ENCODE measurements around the gene TMEM97.
A peak's percentile ranks its signal among the peaks of the same experiment; 100 is the strongest.
"Not testable (repeated sequence)": the region's sequence is repeated elsewhere in the genome, so short reads cannot be mapped to it uniquely, and the experiment has no call there.

The TMEM97 gene

DNA sequence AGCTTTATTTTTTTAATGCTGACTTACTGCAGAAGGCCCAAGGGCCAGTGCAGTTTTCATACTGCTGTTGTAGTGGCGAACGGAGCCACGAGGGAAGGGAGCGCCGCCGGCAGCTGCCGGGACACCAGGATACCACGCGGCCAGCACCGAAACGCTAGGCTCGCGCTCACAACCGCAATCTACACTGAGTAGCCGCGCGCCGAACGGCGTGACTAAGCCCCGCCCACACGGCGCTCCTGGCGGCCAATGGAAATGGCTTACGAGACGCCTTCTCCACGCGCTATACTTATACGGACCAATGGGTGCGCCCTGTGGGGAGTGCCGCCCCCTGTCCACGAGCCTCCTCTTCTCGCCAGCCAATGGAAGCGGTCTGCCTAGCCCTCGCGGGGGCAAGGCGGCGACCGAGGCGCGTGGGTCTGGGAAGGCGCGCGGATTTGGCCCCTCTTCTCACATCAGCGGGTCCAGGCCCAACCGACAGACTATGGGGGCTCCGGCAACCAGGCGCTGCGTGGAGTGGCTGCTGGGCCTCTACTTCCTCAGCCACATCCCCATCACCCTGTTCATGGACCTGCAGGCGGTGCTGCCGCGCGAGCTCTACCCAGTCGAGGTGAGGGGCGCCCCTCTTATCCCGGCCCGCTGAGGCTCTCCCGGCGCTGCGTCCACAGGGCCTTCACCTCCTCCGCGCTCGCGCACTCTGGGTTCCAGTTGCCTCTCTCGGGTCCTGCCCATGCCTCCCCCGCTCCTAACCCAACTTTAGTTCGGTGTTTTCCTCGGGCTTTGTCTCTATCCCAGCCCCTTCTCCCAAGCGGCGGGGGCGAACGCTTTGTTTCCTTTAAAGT, at the start of gene TMEM97:
Gene TMEM97, plus strand, starts transcription at position 442 of the 839 bp plus-strand sequence. Its CDS starts 40 bp downstream, at position 482.
- peak; percentile 87 to 88 for DNase-seq (ENCODE audit: low read depth in 2 of 2)

DNA sequence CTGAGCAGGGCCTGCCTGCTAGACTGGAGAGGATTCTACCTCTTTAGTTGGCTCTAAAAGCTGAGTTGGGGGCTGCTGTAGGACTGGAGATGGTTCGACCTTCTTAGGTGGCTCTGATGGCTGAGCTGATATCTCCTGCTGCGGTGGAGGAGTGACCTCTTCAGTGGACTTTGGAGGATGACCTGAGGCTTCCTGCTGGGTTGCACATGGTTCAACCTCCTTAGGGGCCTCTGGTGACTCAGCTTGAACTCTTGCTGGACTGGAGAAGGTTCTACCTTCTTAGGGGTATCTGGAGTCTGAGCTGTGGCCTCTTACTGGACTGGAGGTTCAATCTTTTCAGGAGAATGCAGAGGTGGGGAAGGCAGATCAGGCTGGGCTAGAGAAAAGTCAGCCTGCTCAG, 48.9 kb upstream of the TMEM97 start:
- no peak for DNase-seq (ENCODE audit: low read depth in 2 of 2)

DNA sequence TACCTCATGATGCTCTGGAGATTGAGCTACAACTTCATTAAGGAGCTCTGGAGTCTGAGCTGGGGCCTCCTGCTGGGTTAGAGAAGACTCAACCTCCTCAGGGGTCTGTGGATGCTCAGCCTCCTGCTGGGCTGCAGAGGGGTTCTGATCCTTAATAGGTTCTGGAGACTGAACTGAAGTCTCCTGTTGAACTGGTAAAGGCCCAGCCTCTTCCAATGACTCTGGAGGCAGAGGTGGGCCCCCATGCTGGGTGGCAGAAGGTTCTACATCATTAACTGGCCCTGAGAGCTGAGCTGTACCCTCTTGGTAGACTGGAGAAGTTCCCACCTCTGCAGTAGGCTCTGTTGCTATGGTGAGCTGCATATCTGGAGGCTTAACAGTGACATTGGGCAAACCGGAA, 48.1 kb upstream of the TMEM97 start:
- no peak for DNase-seq (ENCODE audit: low read depth in 2 of 2)

DNA sequence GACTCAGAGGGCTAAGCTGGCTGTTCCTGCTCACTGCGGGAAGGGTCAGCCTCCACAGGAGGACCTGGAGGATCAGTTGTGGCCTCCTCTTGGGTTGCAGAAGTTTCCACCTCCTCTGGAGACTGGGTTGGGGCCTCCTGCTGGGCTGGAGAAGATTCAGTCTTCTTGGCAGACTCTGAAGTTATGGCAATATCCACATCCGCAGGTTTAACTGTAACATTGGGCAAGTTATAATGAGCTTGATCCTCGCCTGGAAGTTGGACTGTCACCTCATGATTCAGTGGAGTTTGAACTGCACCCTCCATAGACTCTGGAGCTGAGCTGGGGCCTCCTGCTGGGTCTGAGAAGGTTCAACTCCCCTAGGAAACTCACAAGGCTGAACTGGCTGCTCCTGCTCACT, 47.6 kb upstream of the TMEM97 start:
- DNase-seq (ENCODE audit: low read depth in 2 of 2) = no peak

DNA sequence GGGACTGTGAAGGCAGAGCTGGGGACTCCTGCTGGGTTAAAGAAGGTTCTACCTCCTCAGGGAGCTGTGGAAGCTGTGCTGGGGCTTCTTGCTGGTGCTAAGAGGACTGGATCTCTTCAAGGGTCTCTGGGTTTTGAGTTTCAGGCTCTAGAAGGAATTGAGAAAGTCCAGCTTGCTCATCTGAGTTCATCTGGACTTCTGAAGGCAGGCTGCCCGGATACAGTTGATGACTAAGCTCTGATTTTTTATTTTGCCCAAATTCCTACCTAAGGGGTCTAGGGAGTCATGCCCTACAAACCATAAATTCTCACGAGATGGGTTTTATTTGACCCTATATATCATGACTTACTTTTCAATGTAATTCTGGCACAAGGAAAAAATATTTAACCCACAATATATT, 46.8 kb upstream of the TMEM97 start:
- DNase-seq (ENCODE audit: low read depth in 2 of 2) = no peak

DNA sequence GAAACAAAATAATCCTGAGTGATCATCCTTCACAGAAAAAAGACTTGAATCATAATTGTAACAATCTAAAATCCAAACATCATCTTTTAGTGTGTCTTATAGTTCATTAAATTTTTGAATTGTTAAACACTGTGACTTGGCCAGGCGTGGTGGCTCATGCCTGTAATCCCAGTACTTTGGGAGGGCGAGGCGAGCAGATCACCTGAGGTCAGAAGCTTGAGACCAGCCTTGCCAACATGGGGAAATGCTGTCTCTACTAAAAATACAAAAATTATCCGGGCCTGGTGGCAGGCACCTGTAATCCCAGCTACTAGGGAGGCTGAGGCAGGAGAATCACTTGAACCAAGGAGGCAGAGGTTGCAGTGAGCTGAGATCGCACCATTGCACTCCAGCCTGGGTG, 45.7 kb upstream of the TMEM97 start:
- not testable (repeated sequence) for DNase-seq (ENCODE audit: low read depth in 2 of 2)

DNA sequence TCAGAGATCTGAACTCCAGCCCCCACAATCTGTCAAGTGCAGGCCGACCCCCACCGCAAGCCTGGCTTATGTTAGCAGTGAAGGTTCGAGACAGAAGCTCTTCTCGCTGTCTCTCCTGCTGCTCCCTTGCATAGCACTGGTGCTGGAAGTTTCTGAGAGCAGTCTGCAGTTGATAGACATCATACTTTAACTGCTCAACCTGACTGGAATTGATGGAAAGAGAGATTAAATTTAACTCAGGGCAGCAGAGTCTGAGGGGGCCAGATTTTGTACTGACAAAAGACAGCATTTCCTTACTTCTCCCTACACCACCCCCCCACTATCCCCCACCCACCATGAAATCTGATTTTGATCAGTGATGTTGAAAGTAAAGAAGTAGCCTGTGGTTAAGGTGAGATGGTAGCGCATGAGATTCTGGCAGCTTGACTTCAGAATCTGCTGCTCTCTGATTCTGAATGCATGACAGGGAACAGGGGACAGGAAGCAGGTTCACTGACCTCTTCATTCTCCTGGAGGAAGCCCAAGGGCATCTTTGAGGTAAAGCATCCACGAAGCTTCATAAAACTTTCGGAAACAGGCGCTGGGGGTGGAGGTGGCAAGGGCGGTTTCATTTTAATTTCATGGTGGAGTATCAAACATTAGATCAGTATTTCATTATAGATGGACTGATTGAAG, 44.3 kb upstream of the TMEM97 start:
- no peak for DNase-seq (ENCODE audit: low read depth in 2 of 2)

DNA sequence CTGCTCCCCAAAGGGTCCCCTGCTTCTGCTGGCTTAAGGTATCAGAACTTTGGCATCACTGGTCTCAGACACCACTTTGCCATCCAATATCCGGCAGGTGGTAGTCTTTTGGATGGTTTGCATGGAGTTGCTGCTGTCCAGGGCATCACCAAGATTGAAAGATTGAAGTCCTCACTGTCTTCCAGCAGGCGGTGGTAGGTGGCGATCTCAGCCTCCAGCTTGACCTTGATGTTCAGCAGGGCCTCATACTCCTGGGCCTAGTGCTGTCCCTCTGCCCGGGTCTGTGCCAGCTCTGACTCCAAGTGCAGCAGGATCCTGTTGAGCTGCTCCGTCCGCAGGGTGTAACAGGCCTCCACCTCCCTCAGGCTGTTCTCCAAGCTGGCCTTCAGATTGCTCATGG, 43.0 kb upstream of the TMEM97 start:
- no peak for DNase-seq (ENCODE audit: low read depth in 2 of 2)

DNA sequence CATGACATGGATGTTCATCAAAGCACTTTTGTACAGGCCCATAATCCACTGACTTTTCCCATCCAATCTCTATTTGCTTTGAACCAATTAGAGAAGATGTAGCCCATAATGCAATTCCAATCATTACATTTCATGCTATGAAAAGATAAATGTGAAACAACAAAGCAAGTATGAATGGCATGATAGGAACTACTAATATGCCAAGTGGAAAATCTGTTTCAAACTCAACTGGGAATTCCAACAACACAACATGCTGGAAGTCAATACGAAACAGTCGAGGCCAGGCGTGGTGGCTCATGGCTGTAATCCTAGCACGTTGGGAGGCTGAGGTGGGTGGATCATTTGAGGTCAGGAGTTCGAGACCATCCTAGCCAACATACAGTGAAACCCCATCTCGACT, 39.6 kb upstream of the TMEM97 start:
- DNase-seq (ENCODE audit: low read depth in 2 of 2) = peak; percentile 10 to 20

DNA sequence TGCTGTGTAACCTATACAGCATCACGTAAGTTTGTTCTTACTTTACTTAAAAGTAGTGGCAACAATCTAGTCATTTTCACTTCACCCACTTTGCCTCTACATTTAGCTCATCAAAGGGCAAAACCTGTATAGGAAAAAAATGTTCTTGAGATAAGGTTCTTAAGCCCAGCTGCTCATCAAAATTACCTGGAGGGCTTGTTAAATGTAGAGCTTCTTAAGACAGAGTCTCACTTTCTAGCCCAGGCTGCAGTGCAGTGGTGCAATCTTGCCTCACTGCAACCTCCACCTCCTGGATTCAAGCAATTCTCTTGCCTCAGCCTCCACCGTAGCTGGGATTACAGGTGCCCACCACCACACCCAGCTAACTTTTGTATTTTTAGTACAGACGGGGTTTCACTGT, 38.2 kb upstream of the TMEM97 start:
- no peak for DNase-seq (ENCODE audit: low read depth in 2 of 2)

DNA sequence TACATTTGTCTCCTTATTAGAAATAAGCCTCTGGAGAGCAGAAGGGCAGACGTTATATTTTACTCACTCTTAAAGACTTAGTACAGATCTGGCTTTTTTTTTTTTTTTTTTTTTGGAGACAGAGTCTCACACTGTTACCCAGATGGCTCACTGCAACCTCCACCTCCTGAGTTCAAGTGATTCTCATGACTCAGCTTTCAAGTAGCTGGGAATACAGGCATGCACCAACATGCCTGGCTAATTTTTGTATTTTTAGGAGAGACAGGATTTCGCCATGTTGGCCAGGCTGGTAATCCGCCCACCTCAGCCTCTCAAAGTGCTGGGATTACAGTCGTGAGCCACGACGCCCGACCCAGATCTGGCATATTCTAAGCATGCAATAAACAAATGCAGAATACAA, 36.4 kb upstream of the TMEM97 start:
- DNase-seq (ENCODE audit: low read depth in 2 of 2) = peak; percentile 48 to 49

DNA sequence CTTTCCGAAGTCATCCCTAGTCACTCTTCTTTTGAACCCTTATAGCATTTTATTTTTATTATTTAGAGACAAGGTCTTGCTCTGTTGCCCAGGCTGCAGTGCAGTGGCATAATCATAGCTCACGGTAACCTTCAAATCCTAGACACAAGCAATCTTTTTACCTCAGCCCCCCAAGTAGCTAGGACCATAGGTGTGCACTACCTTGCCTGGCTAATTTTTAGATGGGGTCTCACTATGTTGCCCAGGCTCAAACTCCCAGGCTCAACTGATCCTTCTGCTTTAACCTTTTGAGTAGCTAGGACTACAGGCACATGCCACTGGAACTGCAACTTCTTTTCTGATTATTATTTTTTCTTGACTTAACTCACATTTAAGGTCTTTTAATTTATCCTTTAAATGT, 33.0 kb upstream of the TMEM97 start:
- no peak for DNase-seq (ENCODE audit: low read depth in 2 of 2)

DNA sequence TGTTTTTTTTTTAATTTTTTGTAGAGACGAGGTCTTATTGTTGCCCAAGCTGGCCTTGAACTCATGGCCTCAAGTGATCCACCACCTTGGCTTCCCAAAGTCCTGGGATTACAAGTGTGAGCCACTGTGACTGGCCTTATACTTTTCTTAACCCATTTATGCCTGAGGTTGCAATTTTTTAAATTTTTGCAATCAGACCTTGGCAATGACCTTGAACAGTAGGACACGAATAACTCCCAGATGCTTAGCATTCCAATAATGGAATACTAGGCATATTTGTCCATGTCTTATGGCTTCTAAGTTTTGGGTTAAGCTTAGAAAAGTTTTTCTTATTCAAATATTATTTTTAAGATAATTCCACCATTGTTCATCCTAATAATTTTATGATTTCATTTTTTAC, 28.3 kb upstream of the TMEM97 start:
- DNase-seq (ENCODE audit: low read depth in 2 of 2) = no peak

DNA sequence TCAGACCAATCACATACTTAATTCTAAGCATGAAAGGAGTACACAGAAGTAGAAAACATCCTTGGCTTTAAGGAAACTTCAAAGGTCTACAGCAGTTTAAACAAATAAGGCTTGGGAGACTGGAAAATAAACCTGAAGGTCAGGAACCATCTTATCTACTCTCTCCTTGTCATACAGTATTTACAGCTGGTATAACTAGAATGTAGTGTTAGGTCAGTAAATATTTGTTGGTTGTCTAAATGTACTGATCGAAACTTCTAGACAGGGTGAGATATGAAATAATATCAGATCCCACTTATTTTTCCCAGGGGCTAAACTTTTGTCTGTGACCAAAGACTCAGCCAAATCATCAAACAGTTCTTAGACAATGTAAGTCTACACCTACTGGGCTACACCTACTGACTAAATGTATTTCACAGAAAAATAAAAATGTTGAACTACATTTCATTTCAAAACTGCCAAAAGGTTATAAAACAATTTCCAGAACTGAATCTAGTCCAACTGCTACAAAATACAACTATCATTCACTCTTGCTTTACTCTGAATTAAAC, 27.1 kb upstream of the TMEM97 start:
- DNase-seq (ENCODE audit: low read depth in 2 of 2) = no peak

DNA sequence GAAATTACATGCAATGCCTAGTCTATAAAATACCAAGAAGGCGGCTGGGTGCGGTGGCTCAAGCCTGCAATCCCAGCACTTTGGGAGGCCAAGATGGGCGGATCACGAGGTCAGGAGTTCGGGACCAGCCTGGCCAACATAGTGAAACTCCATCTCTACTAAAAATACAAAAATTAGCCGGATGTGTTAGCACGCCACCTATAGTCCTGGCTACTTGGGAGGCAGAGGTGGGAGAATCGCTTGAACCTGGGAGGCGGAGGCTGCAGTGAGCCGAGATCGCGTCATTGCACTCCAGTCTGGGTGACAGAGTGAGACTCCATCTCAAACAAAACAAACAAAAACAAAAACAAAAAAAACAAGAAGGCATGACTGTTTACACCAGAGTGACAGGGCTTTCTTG, 26.1 kb upstream of the TMEM97 start:
- DNase-seq (ENCODE audit: low read depth in 2 of 2) = not testable (repeated sequence)

DNA sequence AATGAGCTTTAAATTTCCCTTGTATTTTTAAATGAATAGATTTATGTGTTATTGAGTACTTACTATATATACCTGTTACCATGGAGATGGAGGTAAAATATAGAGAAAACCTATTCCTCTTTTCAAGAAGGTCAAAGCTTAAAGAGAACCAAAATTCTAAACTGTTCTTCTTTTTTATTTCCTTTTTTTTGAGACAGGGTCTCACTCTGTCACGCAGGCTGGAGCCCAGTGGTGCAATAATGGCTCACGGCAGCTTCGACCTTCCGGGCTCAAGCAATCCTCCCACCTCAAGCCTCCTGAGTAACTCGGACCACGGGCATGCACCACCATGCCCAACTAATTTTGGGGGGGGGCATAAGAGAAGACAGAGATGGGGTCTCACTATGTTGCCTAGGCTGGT, 25.0 kb upstream of the TMEM97 start:
- no peak for DNase-seq (ENCODE audit: low read depth in 2 of 2)

DNA sequence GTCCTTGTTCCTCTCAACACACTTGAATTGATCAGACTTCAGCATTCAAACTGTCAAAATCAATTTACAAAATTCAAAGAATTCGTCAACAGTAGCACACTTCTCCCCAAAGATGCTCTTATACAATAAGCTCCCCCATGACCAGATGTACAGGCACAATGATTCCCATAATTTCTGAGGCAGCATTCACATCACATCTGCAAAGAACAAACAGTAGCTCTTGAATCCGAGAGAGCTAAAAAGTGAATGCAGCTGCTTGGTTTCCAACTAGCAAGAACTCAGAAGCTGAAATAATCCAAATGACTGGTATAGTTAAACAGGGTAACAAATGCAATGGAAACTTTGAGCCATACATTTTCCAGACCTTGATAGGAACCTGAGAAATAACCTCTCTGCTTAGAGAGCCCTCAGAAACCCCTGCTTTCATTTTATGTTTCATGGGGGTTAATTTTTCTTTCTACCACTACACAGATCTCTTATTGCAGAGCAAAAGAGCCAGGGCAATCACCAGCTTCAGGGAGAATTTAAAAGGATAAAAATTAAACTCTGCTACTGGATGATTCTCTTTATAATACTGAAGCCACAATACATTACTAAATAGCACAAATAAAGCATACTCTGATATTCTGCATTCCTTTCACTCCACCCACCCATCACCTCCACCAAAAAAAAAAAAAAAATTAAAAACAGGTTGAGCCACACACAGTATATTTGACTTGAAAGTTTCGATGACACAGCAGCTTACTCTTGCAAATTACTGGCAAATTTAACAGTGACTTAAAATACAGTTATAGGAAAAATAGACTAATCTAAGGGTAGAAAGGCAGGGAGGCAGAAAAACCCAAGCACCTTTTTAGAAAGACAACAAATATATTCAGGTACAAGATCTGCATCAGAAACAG, 23.1 kb upstream of the TMEM97 start:
- DNase-seq (ENCODE audit: low read depth in 2 of 2) = no peak

DNA sequence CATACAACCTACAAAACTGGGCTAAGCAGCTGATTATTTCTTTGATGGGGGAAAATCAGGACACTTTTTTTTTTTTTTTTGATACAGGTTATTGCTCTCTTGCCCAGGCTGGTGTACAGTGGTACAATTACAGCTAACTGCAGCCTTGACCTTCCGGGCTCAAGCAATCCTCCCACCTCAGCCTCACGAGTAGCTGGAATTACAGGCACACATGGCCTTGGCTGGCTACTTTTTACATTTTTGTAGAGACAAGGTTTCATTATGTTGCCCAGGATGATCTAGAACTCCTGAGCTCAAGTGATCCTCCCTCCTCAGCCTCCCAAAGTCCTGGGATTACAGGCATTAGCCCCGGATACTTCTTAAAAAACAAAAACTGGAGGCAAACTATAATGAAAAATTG, 20.6 kb upstream of the TMEM97 start:
- DNase-seq (ENCODE audit: low read depth in 2 of 2) = no peak

DNA sequence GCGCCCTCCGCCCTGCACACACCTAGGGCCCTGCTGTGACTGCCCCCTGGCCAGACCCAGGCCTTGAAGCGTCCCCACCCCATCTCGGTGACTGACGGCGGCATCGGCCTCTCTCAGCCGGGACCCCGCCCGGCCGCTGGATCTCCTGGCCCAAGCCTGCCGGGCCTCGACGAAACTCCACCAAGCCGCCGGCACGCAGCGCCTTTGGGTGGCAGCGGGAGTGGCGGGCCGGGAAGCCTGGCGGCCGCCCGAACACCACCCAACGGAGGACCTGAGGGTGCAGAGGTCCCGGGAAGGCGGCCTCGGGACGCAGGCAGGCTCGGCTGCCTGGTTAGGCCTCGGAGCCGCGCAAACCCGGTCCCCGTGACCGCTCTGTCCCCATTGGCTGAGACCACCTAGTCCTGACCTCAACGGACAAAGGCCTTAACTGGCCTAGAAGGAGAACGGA, 12.0 kb upstream of the TMEM97 start:
- DNase-seq (ENCODE audit: low read depth in 2 of 2) = no peak

DNA sequence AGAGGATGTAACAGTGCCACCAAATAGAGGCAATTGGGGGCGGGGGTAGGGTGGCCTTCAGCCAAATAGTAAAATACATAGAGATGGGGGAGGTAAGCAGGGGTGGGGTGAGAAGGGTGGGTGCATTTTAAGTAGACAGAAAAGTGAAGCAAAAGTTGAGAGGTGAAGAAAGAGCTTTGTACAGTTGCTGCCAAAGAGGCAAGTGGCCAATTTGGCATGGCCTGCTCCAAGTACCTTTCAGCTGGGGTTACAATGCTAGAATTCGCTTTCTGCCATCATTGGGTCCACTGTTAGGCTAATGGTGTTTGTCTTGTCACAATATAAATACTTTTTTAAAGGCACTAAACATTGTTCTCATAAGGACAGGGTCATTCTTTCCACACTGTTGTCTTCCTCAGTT, 5.2 kb upstream of the TMEM97 start:
- no peak for DNase-seq (ENCODE audit: low read depth in 2 of 2)

DNA sequence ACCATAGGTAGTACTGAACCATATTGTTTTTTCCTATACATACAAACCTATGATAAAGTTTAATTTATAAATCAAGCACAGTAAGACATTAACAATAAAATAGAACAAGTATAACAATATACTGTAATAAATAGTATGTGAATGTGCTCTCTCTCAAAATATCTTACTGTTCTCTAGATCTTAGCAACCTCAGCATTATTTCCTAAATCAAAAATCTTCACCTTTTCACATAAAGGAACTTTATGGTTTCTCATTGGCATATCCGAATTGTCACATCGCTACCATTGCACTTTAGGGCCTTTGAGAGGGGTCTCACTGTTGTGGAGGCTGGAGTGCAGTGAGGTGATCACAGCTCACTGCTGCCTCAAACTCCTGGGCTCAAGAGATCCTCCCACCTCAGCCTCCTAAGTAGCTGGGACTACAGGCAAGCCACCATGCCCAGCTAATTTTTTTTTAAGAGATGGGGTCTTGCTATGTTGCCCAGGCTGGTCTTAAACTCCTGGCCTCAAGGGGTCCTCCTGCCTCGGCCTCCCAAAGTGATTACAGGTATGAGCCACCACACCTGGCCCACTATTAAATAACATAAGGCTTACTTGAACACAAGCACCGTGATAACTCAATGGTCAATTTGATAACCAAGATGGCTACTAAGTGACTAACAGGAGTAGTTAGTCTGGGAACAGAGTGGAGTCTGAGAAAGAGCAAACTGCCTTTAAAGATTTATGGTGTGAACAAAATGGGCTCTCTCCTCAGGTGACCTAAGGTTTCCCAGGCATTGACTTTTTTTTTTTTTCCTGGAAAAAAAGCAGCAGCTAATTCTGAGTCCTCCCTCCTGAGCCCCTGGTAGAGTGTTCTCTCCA, 2.9 kb upstream of the TMEM97 start:
- DNase-seq (ENCODE audit: low read depth in 2 of 2) = no peak

Data from fibroblast of skin of left biceps (primary cell).